Sigmoid colon (tissue), 7 donors: ENCODE data around the gene CLDN14. TPM values are rescaled to one million over a fixed set of nuclear protein-coding genes. Genes with fewer than 3 reads are reported as not detected.

Experiments used
- DNase-seq: peaks from one replicate; pipeline ENCODE4 v3.0.0-alpha.2; 2019
- H3K27ac ChIP-seq, 4 donors: fragments of 200-600 bp; sonication (generic); one replicate each; pipeline ENCODE4 v1.5.1; 2016 to 2019; ENCODE audit warnings: mild to moderate bottlenecking in 1 of 4
- H3K27me3 ChIP-seq, 3 donors: fragments of 200-600 bp; sonication (generic); one replicate each; pipeline ENCODE4 v1.5.1; 2019; ENCODE audit warnings: mild to moderate bottlenecking in 1 of 3
- H3K36me3 ChIP-seq, 4 donors: fragments of 200-600 bp; sonication (generic); one replicate each; pipeline ENCODE4 v1.5.1; 2016 to 2019
- H3K4me1 ChIP-seq, 4 donors: fragments of 200-600 bp; sonication (generic); one replicate each; pipeline ENCODE4 v1.5.1; 2017 to 2019
- H3K4me3 ChIP-seq, 4 donors: fragments of 200-600 bp; sonication (generic); one replicate each; pipeline ENCODE4 v1.5.1; 2017 to 2019; ENCODE audit warnings: mild to moderate bottlenecking in 2 of 4, moderate library complexity in 1 of 4
- H3K9me3 ChIP-seq, 4 donors: fragments of 200-600 bp in 3 of 4; sonication (generic) in 3 of 4; one replicate each; pipeline versions ENCODE4 v1.5.1 to v1.6.1; 2013 to 2019
- CTCF ChIP-seq, 4 experiments: fragments of 450-650 bp in 3 of 4; fragments of 200-600 bp in 1 of 4; IDR thresholded peaks; one replicate each; pipeline ENCODE4 v1.5.1; 2016 to 2019; ENCODE audit warnings: antibody characterized with exemption in 4 of 4, mild to moderate bottlenecking in 3 of 4, moderate library complexity in 2 of 4
- EP300 ChIP-seq, 4 donors: sonication (generic); formaldehyde crosslinking; IDR thresholded peaks; one replicate each; pipeline ENCODE4 v1.6.1; 2017; ENCODE audit warnings: antibody characterized with exemption in 4 of 4
- POLR2A ChIP-seq, 2 donors: fragments of 450-650 bp; IDR thresholded peaks; one replicate each; pipeline ENCODE4 v1.6.1; 2016; ENCODE audit warnings: antibody characterized with exemption in 2 of 2, mild to moderate bottlenecking in 2 of 2, moderate library complexity in 2 of 2
- POLR2AphosphoS5 ChIP-seq, 4 donors: sonication (generic); formaldehyde crosslinking; IDR thresholded peaks; one replicate each; pipeline ENCODE4 v1.6.1; 2017; ENCODE audit warnings: antibody characterized with exemption in 4 of 4
- WGBS, 2 donors: extraction: QIAGEN DNeasy Blood & Tissue Kit; methylation state at CpG; one replicate each; pipeline ENCODE4 v1.1.7; 2013; 5-methylcytosine and 5-hydroxymethylcytosine counted together
- intact Hi-C: fragments of 100-400 bp; cut with DNase I; formaldehyde crosslinking; loops from one replicate; pipeline ENCODE4 v1.15.1; 2023
- polyA plus RNA-seq, 3 donors: library from polyadenylated mRNA; stranded (reverse); fragments of 200-250 nt; gene quantifications; one replicate each; pipeline ENCODE4 v1.2.3, GENCODE V29; 2013
- total RNA-seq, 4 donors: library from RNA; depleted of rRNA; stranded (reverse); fragments of >200 nt; gene quantifications; one replicate each; pipeline ENCODE4 v1.1.0, GENCODE V29; 2016
- donor health status: healthy with polysubstance abuse.
- donor health status: Bipolar disorder and iron deficiency.
- donor health status: healthy.

The CLDN14 gene
- total and polyA plus RNA-seq, 7 donors = 1.3 TPM; not detected in 6

GRCh38 chr21:36420571-36421339, 59.2 kb downstream of the CLDN14 start:
- H3K4me3 ChIP-seq = no peak overlapping the region
- H3K27me3 ChIP-seq = no peaks in the 10 kb centered on the region
- DNase-seq = no peak
- no peaks in the 10 kb centered on the region for H3K4me1 ChIP-seq
- no peaks in the 10 kb centered on the region for H3K9me3 ChIP-seq
- H3K27ac ChIP-seq = no peak overlapping the region
- intact Hi-C loops = loop anchor here (10.0 kb wide), 1 partner anchor 504 kb away; no protein-coding TSS in a partner anchor
- peaks cover 0 to 6% (median 0%) of the 10 kb centered on the region in 4 donors for H3K36me3 ChIP-seq
- WGBS, 2 donors = 93 to 94% methylated on average over 18 of the region's 18 CpGs
- TF ChIP-seq EP300 (IDR thresholded peaks at IDR 0.05) = no peak
- TF ChIP-seq POLR2A (IDR thresholded peaks at IDR 0.05) = no peak
- no peak for TF ChIP-seq CTCF (IDR thresholded peaks at IDR 0.05)
- no peak for TF ChIP-seq POLR2AphosphoS5 (IDR thresholded peaks at IDR 0.05)

DNA sequence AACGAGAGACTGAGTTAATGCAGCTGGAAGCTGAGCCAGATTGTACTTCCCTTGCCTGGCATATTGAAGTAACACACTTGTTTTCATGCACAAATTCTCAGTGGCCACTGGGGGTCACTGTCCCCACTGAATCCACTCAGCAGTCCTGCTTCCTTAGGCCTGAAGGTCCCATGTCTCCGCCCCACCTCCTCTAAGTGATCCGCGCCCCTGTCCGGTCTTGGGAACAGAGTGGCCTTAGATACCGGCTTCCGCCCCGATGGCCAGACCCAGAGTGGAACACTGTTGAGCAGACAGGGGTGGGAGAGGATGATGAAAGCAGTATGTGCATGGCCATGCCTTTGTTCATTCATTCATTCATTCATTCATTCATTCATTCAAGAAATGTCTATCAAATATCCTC, 59.9 kb downstream of the CLDN14 start:
- H3K36me3 ChIP-seq = peaks cover 0 to 7% (median 0%) of the 10 kb centered on the region in 4 donors
- intact Hi-C loops = loop anchor here (10.0 kb wide), 1 partner anchor 505 kb away; no protein-coding TSS in a partner anchor
- no peaks in the 10 kb centered on the region for H3K4me1 ChIP-seq
- DNase-seq = peak; percentile 86
- H3K27me3 ChIP-seq = no peaks in the 10 kb centered on the region
- no peaks in the 10 kb centered on the region for H3K9me3 ChIP-seq
- WGBS, 2 donors = 7 to 34% methylated on average over 8 of the region's 8 CpGs
- no peak overlapping the region for H3K4me3 ChIP-seq
- TF ChIP-seq POLR2A (IDR thresholded peaks at IDR 0.05) = no peak
- no peak for TF ChIP-seq EP300 (IDR thresholded peaks at IDR 0.05)
- peak in 2 of 4 experiments; percentile 54 to 66 for TF ChIP-seq CTCF (IDR thresholded peaks at IDR 0.05)
- TF ChIP-seq POLR2AphosphoS5 (IDR thresholded peaks at IDR 0.05) = no peak
- H3K27ac ChIP-seq = no peak overlapping the region

DNA sequence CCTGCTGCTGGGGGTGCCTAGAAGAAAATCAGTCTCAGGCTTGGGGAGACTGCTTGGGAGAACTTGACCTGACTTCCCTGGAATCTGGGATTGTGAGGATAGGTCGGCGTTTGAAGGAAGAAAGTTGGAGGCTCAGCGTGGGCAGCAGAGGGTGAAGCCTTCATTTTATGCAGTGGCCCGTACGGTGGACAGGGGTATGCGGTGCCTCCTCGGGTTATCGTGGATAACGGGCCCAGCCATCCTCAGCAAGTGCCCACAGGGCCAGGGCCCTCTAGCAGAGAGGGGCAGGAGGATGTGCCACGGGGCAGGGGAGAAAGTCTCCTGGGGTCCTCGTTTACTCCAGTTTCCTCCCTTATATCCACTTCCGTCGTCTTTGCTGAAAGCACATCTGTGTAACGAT, 60.7 kb downstream of the CLDN14 start:
- Histone ChIP-seq H3K36me3 (peaks cover 0 to 7% (median 0%) of the 10 kb centered on the region in 4 donors), H3K27me3 (no peaks in the 10 kb centered on the region), H3K27ac (no peak overlapping the region), H3K4me1 (no peaks in the 10 kb centered on the region), H3K9me3 (no peaks in the 10 kb centered on the region), H3K4me3 (no peak overlapping the region)
- WGBS, 2 donors = 90% methylated on average over 14 of the region's 14 CpGs
- no peak for DNase-seq
- TF ChIP-seq POLR2A (IDR thresholded peaks at IDR 0.05) = no peak
- no peak for TF ChIP-seq POLR2AphosphoS5 (IDR thresholded peaks at IDR 0.05)
- TF ChIP-seq EP300 (IDR thresholded peaks at IDR 0.05) = no peak
- no peak for TF ChIP-seq CTCF (IDR thresholded peaks at IDR 0.05)
- intact Hi-C loops = no loop called here

DNA sequence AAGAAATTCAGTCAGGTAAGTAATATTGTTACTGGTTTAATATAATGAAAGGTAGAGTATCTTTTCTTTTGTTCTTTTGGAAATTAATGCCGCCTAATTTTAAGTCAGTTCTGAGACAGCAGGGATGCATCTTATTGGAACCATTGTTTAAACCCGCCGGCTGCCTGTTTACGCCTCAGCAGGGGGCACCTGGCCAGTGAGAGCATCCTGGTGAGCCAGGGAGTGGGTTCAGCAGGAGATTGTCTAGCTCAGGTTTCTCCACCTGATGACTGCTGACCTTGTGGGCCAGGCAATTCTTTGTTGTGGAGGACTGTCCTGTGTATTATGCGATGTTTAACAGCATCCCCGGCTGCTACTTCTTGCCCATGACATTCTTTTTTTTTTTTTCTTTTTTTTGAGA, 64.5 kb downstream of the CLDN14 start:
- no peak overlapping the region for H3K4me3 ChIP-seq
- H3K4me1 ChIP-seq = no peaks in the 10 kb centered on the region
- TF ChIP-seq POLR2AphosphoS5 (IDR thresholded peaks at IDR 0.05) = no peak
- TF ChIP-seq EP300 (IDR thresholded peaks at IDR 0.05) = no peak
- no peak for TF ChIP-seq CTCF (IDR thresholded peaks at IDR 0.05)
- TF ChIP-seq POLR2A (IDR thresholded peaks at IDR 0.05) = no peak
- no peaks in the 10 kb centered on the region for H3K9me3 ChIP-seq
- 94 to 96% methylated on average over 6 of the region's 6 CpGs for WGBS, 2 donors
- peaks cover 0 to 13% (median 0%) of the 10 kb centered on the region in 4 donors for H3K36me3 ChIP-seq
- no peak overlapping the region for H3K27ac ChIP-seq
- DNase-seq = no peak
- no peaks in the 10 kb centered on the region for H3K27me3 ChIP-seq
- intact Hi-C loops = no loop called here
